Peyer's patch (tissue), 4 donors: ENCODE results near the gene QRFP.

Source experiments
- CTCF ChIP-seq, 6 experiments: fragments of 450-650 bp in 4 of 6; fragments of 200-600 bp in 2 of 6; sonication (generic) in 1 of 6; IDR thresholded peaks; one replicate each; pipeline ENCODE4 v1.5.1; 2017 to 2019; ENCODE audit warnings: antibody characterized with exemption in 6 of 6, mild to moderate bottlenecking in 3 of 6, moderate library complexity in 1 of 6
- POLR2A ChIP-seq, 2 donors: fragments of 450-650 bp; IDR thresholded peaks; one replicate each; pipeline ENCODE4 v1.5.1; 2017; ENCODE audit warnings: antibody characterized with exemption in 2 of 2, mild to moderate bottlenecking in 2 of 2, moderate library complexity in 2 of 2

- TF ChIP-seq CTCF (IDR thresholded peaks at IDR 0.05) (no peak), POLR2A (IDR thresholded peaks at IDR 0.05) (no peak)
These were observed 27.4 kb downstream of the QRFP start for GRCh38 chr9:130869250-130869649.
